Activated CD4-positive, alpha-beta T cell treated with anti-CD3 and anti-CD28 coated beads, Interleukin-2, Interleukin-4, amounts not matched to agents 100 ng/mL and 50 ng/mL, durations not matched to agents 16 hours and 8 hours (primary cell): ENCODE results near the gene KIFC1.

ENCODE experiments used
- DNase-seq: peaks from one replicate; pipeline ENCODE4 v3.0.0-alpha.2; 2020; ENCODE audit warnings: low spot score

KIFC1 gene

DNA sequence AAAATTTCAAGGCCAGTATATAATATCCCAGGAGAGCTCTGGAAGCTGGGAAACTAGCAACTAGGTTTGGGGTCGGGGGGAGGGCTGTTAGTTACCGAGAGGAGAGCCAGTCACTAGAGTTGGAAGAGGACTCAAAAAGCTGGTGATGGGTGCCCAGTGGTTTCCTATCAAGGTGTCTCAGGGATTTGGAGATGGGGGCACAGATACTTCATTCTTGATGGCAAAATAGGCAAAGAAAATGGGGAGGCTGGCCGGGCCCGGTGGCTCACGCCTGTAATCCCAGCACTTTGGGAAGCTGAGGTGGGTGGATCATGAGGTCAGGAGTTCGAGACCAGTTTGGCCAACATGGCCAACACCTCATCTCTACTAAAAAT, 20.0 kb downstream of the KIFC1 start:
- no peak for DNase-seq

- no peak for DNase-seq
Observed at GRCh38 chr6:33412140-33413009, 20.8 kb downstream of the KIFC1 start.

GRCh38 chr6:33413241-33414120, 21.9 kb downstream of the KIFC1 start:
- DNase-seq: no peak

- DNase-seq: no peak
Observed at GRCh38 chr6:33414592-33415271, 23.1 kb downstream of the KIFC1 start.

DNA sequence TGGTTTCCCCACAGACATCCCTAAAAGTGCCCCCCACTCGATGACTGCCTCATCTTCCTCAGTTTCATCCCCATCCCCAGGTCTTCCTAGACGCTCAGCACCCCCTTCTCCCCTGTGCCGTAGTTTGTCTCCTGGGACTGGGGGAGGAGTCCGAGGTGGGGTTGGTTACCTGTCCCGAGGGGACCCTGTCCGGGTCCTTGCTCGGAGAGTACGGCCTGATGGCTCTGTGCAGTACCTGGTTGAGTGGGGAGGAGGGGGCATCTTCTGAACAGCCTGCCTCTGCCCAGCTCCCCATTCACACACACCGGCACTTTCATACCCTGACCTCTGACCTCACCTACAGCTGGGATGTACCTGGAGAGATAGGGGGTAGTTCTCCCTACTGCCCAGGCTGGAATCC, 24.2 kb downstream of the KIFC1 start:
- no peak for DNase-seq

GRCh38 chr6:33416386-33417127, 24.9 kb downstream of the KIFC1 start:
- no peak for DNase-seq

DNA sequence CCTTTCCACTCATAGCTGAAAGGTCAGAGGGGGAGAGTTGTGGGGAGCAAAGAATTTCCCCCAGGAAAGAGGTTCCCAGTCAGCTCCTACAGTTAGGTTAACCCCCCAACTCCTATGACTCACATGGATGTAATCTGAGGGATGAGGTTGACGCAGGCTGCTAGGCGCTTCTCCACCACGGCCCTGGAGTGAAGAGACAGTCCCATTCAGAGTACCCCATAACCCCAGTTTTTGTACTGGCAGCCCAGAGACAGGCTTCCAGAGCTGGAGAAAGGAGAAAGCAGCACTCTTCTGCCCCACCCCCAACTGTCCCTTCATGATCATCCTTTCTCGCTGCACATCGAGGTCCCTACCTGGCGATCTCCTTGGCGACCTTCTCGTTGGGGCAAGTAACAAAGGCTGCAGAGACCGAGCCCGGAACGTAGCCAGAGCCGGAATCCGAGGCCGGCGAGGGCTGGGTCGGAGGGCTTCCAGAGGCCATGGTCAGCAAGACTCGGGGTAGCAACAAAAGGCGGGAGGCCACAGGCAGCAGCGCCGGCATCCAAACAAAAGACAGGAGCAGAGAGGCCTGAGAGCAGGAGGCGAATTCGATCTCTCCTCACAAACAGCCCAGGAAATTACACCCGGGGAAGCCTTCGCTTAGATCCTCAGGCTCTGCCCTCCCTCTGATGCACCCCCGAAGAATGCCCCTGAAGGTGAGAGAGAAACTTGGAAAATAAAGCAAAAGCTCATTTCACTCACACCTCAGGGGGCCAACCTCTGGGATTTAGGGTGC, 25.7 kb downstream of the KIFC1 start:
- DNase-seq: no peak

- DNase-seq: peak; percentile 99
Observed at GRCh38 chr6:33417903-33418689, 26.5 kb downstream of the KIFC1 start, which contains the start of gene CUTA. Gene CUTA, minus strand, starts transcription at chr6:33418107. Its CDS starts 107 bp downstream, at chr6:33418000.

GRCh38 chr6:33418690-33419291, 27.2 kb downstream of the KIFC1 start:
- DNase-seq: peak; percentile 75

DNA sequence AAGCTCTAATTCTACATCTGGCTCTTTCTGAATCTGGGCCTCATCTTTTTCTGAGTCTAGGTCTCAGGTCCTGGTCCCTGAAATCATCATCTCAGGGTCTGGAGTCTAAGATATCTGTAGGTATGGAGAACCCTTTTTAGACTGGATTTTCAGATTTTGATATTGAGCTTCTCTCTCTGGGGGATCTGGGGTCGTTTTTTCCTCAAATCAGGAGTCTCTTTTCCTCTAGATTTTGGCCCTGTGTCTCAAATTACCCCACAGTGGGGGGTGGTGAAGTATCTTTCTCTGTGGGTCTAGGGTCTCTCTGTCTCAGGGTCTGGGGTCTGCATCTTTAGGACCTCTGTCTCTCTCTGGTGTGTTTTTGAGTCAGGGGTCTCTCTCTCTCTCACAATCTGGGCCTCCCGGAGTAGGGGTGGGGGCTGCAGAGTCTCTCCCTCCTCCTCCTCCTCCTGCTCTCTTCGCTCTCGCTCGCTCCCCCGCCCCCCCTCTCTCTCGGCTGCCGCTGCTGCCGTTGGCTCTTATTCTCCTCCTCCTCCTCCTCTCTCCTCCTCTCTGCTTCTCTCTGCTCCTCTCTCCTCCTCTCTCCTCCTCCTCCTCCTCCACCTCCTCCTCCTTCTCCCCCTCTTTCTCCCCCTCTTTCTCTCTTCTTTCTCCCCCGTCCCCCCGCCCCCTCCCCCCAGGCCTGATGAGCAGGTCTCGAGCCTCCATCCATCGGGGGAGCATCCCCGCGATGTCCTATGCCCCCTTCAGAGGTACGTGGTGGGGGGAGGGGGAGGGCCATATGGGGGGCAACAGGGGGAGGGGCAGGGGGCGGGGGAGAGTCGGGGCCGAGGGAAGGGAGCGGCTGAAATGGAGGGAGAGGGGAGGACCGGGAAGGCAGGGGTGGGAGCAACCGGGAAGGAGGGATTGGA, 28.2 kb downstream of the KIFC1 start, which contains the start of gene SYNGAP1:
TSS of gene SYNGAP1 (plus strand) at position 486 of the 911 bp plus-strand sequence. CDS start at position 686, 200 bp downstream.
- no peak for DNase-seq

- DNase-seq: no peak
Observed at GRCh38 chr6:33420491-33421343, 29.1 kb downstream of the KIFC1 start.

- no peak for DNase-seq
Observed at GRCh38 chr6:33421344-33421643, 29.7 kb downstream of the KIFC1 start.

DNA sequence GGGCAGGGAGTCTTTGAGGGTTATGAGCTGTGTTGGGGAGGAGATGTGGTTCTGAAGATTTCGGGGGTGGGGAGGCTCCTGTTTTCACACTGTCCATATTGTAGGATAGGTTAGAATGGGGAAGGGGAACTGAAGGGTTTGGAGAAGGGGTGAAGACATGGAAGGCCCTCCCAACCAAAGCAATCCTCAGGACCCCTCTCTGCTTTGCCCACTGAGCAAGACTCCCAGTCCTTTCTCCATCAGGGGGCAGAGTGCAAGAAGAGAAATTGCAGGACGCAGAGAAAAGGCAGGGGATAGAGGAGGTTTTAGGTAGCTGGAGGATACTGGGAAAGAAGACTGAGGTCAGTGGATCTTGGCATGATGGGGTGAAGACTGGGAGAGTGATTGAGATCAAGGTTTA, 32.2 kb downstream of the KIFC1 start:
- no peak for DNase-seq

DNA sequence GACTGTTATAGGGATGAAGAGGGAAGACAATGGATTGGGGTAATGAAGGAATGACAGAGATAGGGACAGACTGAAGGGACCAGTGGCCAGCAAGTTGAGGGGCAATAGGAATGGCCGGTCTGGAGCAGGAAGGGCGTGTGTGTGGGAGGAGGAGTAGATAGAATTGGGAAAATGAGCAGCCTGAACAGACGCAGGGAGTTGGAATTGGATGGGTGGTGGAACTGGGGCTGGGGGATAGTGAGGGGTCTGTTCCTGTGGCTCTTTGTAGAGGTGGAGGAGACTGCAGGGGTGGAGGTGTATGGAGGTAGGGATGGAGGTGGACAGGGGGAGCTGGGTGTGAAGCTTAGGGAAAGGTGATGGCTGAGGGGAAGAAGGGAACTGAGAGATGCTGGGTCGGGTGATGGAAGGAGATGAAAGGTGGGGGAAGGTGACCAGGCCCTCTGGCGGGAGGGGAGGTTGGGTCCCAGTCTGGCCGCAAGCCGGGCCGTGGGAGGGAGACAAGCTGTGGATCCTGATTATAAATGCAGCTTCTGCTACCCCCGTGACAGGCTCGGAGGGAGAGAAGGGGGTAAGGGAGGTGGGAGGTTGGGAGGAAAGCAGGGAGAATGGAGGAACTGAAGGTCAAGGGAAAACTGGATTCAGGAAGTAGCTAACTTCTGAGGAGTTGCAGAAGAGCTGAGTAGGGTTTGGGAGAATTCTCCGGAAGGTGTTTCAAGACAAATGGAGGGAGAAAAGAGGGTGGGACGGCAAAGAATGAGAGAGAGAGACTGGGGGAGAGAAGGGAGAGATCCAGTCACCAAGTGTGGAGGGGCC, 33.4 kb downstream of the KIFC1 start:
- no peak for DNase-seq

GRCh38 chr6:33425668-33426577, 34.3 kb downstream of the KIFC1 start:
- DNase-seq: peak; percentile 79
